Choroid plexus epithelial cell (primary cell): Measurements from ENCODE around the gene ADGRL3.
A peak's percentile ranks its signal among the peaks of the same experiment; 100 is the strongest.

Experiments
- DNase-seq: peaks from one replicate; pipeline ENCODE4 v3.0.0-alpha.2; 2010; ENCODE audit warnings: low read depth
- H3K4me3 ChIP-seq: 2 replicates; pipeline ENCODE4 v1.5.1; 2011; ENCODE audit warnings: low read depth, mild to moderate bottlenecking, control low read depth, low read length, moderate library complexity
- CTCF ChIP-seq: conservative IDR thresholded peaks from 2 replicates; pipeline ENCODE4 v1.5.1; 2011; ENCODE audit warnings: low read depth, mild to moderate bottlenecking, control low read depth, inconsistent platforms, low read length, moderate library complexity

The ADGRL3 gene

GRCh38 chr4:61200187-61200915, at the start of gene ADGRL3:
ADGRL3 (plus strand) TSS chr4:61200326.
- TF ChIP-seq CTCF, result no peak
- peak; percentile 64 for DNase-seq
- H3K4me3 ChIP-seq, result peak within 1 kb of the TSS; percentile 72

- TF ChIP-seq CTCF, result no peak
- no peak overlapping the region for H3K4me3 ChIP-seq
- DNase-seq, result no peak
Observed at GRCh38 chr4:61152433-61152832, 47.7 kb upstream of the ADGRL3 start.

- no peak for TF ChIP-seq CTCF
Observed at GRCh38 chr4:61160478-61160877, 39.6 kb upstream of the ADGRL3 start.

GRCh38 chr4:61162116-61162515, 38.0 kb upstream of the ADGRL3 start:
- H3K4me3 ChIP-seq, result no peak overlapping the region
- DNase-seq, result peak; percentile 82

More at GRCh38 chr4:61160478-61160877, 39.6 kb upstream of the ADGRL3 start:
- H3K4me3 ChIP-seq, result no peak overlapping the region
- no peak for DNase-seq

GRCh38 chr4:61173799-61174198, 26.3 kb upstream of the ADGRL3 start:
- TF ChIP-seq CTCF, result no peak
- H3K4me3 ChIP-seq, result no peak overlapping the region
- peak; percentile 34 for DNase-seq

More at GRCh38 chr4:61162116-61162515, 38.0 kb upstream of the ADGRL3 start:
- TF ChIP-seq CTCF, result no peak

GRCh38 chr4:61175495-61175894, 24.6 kb upstream of the ADGRL3 start:
- DNase-seq, result no peak
- no peak overlapping the region for H3K4me3 ChIP-seq
- no peak for TF ChIP-seq CTCF

- no peak for TF ChIP-seq CTCF
- no peak for DNase-seq
- H3K4me3 ChIP-seq, result no peak overlapping the region
Observed at GRCh38 chr4:61177367-61177766, 22.8 kb upstream of the ADGRL3 start.
